ENCODE measurements around the gene FADS2.

DNA sequence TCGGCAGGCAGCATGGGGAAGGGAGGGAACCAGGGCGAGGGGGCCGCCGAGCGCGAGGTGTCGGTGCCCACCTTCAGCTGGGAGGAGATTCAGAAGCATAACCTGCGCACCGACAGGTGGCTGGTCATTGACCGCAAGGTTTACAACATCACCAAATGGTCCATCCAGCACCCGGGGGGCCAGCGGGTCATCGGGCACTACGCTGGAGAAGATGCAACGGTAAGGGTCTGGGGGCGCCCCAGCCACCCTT is 204 bp downstream of the FADS2 start:
- TF ChIP-seq, protein P1, sequence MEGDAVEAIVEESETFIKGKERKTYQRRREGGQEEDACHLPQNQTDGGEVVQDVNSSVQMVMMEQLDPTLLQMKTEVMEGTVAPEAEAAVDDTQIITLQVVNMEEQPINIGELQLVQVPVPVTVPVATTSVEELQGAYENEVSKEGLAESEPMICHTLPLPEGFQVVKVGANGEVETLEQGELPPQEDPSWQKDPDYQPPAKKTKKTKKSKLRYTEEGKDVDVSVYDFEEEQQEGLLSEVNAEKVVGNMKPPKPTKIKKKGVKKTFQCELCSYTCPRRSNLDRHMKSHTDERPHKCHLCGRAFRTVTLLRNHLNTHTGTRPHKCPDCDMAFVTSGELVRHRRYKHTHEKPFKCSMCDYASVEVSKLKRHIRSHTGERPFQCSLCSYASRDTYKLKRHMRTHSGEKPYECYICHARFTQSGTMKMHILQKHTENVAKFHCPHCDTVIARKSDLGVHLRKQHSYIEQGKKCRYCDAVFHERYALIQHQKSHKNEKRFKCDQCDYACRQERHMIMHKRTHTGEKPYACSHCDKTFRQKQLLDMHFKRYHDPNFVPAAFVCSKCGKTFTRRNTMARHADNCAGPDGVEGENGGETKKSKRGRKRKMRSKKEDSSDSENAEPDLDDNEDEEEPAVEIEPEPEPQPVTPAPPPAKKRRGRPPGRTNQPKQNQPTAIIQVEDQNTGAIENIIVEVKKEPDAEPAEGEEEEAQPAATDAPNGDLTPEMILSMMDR (IDR thresholded peaks at IDR 0.05) = no peak
- no peak for TF ChIP-seq POLR2AphosphoS5 (IDR thresholded peaks at IDR 0.05)
